Measurements from ENCODE around the gene B9D1. TPM values are rescaled to one million over a fixed set of nuclear protein-coding genes. Genes with fewer than 3 reads are reported as not detected.

Gene B9D1
- total RNA-seq, 1 donor from 2014 or later = 49.1 TPM

GRCh38 chr17:19312406-19312805 is 50.1 kb downstream of the B9D1 start:
- no peak overlapping the region for H3K4me3 ChIP-seq
- TF ChIP-seq CTCF (IDR thresholded peaks at IDR 0.05) = no peak
- no peak for DNase-seq (ENCODE audit: low spot score in 2 of 2)
- H3K36me3 ChIP-seq = peaks cover 27 to 45% of the 10 kb centered on the region in 2 donors
- no peaks in the 10 kb centered on the region for H3K9me3 ChIP-seq
- no peaks in the 10 kb centered on the region for H3K4me1 ChIP-seq
- intact Hi-C loops (cut with DNase I) = no loop called here
- H3K27ac ChIP-seq = no peak overlapping the region
- H3K27me3 ChIP-seq = no peaks in the 10 kb centered on the region

- H3K4me3 ChIP-seq = no peak overlapping the region
- DNase-seq (ENCODE audit: low spot score in 2 of 2) = no peak
- intact Hi-C loops (cut with DNase I) = no loop called here
- no peak overlapping the region for H3K27ac ChIP-seq
- H3K27me3 ChIP-seq = no peaks in the 10 kb centered on the region
- H3K36me3 ChIP-seq = peaks cover 27 to 45% of the 10 kb centered on the region in 2 donors
- H3K9me3 ChIP-seq = no peaks in the 10 kb centered on the region
- no peaks in the 10 kb centered on the region for H3K4me1 ChIP-seq
- no peak for TF ChIP-seq CTCF (IDR thresholded peaks at IDR 0.05)
Measured at GRCh38 chr17:19311421-19312215, 50.9 kb downstream of the B9D1 start.

- DNase-seq (ENCODE audit: low spot score in 2 of 2) = no peak
- H3K27me3 ChIP-seq = no peaks in the 10 kb centered on the region
- intact Hi-C loops (cut with DNase I) = no loop called here
- no peaks in the 10 kb centered on the region for H3K4me1 ChIP-seq
- TF ChIP-seq CTCF (IDR thresholded peaks at IDR 0.05) = no peak
- H3K4me3 ChIP-seq = no peak overlapping the region
- H3K9me3 ChIP-seq = no peaks in the 10 kb centered on the region
- H3K36me3 ChIP-seq = peaks cover 27 to 45% of the 10 kb centered on the region in 2 donors
- no peak overlapping the region for H3K27ac ChIP-seq
Measured at GRCh38 chr17:19311016-19311415, 51.5 kb downstream of the B9D1 start.

- no peak for DNase-seq (ENCODE audit: low spot score in 2 of 2)
Measured at GRCh38 chr17:19310151-19310550, 52.4 kb downstream of the B9D1 start.

GRCh38 chr17:19309701-19310100 is 52.8 kb downstream of the B9D1 start:
- Histone ChIP-seq H3K27ac (no peak overlapping the region), H3K9me3 (no peaks in the 10 kb centered on the region), H3K27me3 (no peaks in the 10 kb centered on the region), H3K4me1 (no peaks in the 10 kb centered on the region), H3K36me3 (peaks cover 27 to 36% of the 10 kb centered on the region in 2 donors), H3K4me3 (no peak overlapping the region)
- intact Hi-C loops (cut with DNase I) = no loop called here
- no peak for TF ChIP-seq CTCF (IDR thresholded peaks at IDR 0.05)
- DNase-seq (ENCODE audit: low spot score in 2 of 2) = no peak

More at GRCh38 chr17:19310151-19310550, 52.4 kb downstream of the B9D1 start:
- Histone ChIP-seq H3K27me3 (no peaks in the 10 kb centered on the region), H3K36me3 (peaks cover 27 to 40% of the 10 kb centered on the region in 2 donors), H3K4me1 (no peaks in the 10 kb centered on the region), H3K27ac (no peak overlapping the region), H3K4me3 (no peak overlapping the region), H3K9me3 (no peaks in the 10 kb centered on the region)
- TF ChIP-seq CTCF (IDR thresholded peaks at IDR 0.05) = no peak
- intact Hi-C loops (cut with DNase I) = no loop called here

All from ascending aorta (tissue), 2 donors.